NT2/D1 (cell line): ENCODE measurements around the gene PEAR1.
A peak's percentile ranks its signal among the peaks of the same experiment; 100 is the strongest.

Source experiments
- DNase-seq: peaks from one replicate; pipeline ENCODE4 v3.0.0-alpha.2; 2011; ENCODE audit warnings: low read depth, low spot score
- H3K27me3 ChIP-seq: 2 replicates; pipeline ENCODE4 v1.6.0; 2011; ENCODE audit warnings: mild to moderate bottlenecking; ENCODE audit not compliant: insufficient read length, insufficient read depth
- H3K36me3 ChIP-seq: 2 replicates; pipeline ENCODE4 v1.6.1; 2011; ENCODE audit warnings: mild to moderate bottlenecking, low read length, mixed read lengths; ENCODE audit not compliant: insufficient read depth, insufficient read length
- H3K4me1 ChIP-seq: 2 replicates; pipeline ENCODE4 v1.5.1; 2011; ENCODE audit not compliant: insufficient read depth, insufficient read length
- H3K4me3 ChIP-seq: 2 replicates; pipeline ENCODE4 v1.5.1; 2011; ENCODE audit warnings: low read depth; ENCODE audit not compliant: insufficient read length
- H3K9ac ChIP-seq: 2 replicates; pipeline ENCODE4 v1.6.0; 2011; ENCODE audit warnings: low read depth; ENCODE audit not compliant: insufficient read length
- H3K9me3 ChIP-seq: 2 replicates; pipeline ENCODE4 v1.5.1; 2011; ENCODE audit warnings: mild to moderate bottlenecking, low read length; ENCODE audit not compliant: insufficient read depth
- SUZ12 ChIP-seq: IDR thresholded peaks from 2 replicates; pipeline ENCODE4 v1.6.1; 2011; ENCODE audit not compliant: insufficient read length, insufficient read depth; ENCODE audit errors: extremely low read depth
- YY1 ChIP-seq: IDR thresholded peaks from 2 replicates; pipeline ENCODE4 v1.6.1; 2011; ENCODE audit not compliant: insufficient read length, insufficient read depth
- ZNF274 ChIP-seq: IDR thresholded peaks from 2 replicates; pipeline ENCODE4 v1.6.1; 2011; ENCODE audit warnings: mild to moderate bottlenecking, low read depth, low read length

The PEAR1 gene, protein sequence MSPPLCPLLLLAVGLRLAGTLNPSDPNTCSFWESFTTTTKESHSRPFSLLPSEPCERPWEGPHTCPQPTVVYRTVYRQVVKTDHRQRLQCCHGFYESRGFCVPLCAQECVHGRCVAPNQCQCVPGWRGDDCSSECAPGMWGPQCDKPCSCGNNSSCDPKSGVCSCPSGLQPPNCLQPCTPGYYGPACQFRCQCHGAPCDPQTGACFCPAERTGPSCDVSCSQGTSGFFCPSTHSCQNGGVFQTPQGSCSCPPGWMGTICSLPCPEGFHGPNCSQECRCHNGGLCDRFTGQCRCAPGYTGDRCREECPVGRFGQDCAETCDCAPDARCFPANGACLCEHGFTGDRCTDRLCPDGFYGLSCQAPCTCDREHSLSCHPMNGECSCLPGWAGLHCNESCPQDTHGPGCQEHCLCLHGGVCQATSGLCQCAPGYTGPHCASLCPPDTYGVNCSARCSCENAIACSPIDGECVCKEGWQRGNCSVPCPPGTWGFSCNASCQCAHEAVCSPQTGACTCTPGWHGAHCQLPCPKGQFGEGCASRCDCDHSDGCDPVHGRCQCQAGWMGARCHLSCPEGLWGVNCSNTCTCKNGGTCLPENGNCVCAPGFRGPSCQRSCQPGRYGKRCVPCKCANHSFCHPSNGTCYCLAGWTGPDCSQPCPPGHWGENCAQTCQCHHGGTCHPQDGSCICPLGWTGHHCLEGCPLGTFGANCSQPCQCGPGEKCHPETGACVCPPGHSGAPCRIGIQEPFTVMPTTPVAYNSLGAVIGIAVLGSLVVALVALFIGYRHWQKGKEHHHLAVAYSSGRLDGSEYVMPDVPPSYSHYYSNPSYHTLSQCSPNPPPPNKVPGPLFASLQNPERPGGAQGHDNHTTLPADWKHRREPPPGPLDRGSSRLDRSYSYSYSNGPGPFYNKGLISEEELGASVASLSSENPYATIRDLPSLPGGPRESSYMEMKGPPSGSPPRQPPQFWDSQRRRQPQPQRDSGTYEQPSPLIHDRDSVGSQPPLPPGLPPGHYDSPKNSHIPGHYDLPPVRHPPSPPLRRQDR

DNA sequence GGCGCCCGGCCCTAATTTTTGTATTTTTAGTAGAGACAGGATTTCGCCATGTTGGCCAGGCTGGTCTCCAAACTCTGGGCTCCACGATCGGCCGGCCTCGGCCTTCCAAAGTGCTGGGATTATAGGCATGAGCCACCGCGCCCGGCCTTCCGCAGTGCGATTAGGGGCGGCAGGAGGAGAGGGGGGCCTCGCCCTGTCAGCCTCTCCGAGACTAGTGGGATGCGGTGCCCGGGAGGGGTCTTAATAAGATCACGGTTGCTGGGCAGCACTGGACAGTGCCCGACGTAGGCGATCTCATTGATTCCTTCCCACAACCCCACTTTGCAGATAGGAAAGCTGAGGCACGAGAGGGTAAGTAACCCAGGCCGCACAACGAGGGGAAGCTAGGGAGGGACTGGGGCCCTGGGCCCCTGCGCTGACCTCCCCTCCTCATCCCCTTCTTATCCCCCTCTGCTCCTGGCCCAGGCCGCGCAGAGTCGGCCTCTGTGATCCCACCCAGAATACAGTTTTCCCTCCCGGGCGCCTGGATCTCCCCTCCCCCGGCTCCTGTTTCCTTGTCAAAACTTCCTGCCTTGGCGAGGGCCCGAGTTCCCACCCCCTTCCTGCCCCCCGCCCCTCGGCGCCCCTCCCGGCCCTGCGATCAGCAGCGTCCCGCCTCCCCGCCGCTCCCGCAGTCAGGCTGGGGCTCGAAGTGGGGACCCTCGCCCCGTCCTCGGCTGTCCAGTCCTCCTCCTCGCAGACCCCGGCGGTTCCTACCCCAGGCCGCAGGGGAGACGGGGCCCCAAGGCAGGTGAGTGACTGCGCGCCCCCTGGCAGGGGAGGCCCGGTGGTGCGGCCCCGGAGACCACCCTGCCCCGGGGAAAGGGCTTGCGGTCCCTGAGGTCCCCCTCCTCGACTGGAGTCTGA, at the start of gene PEAR1:
Gene PEAR1 (plus strand): TSS at position 671 of the 906 bp plus-strand sequence. CDS start 10,209 bp downstream, outside the sequence.
- H3K4me3 ChIP-seq: peak within 1 kb of the TSS; percentile 35
- peaks cover 37% of the 10 kb centered on the region for H3K4me1 ChIP-seq
- no peak for DNase-seq

DNA sequence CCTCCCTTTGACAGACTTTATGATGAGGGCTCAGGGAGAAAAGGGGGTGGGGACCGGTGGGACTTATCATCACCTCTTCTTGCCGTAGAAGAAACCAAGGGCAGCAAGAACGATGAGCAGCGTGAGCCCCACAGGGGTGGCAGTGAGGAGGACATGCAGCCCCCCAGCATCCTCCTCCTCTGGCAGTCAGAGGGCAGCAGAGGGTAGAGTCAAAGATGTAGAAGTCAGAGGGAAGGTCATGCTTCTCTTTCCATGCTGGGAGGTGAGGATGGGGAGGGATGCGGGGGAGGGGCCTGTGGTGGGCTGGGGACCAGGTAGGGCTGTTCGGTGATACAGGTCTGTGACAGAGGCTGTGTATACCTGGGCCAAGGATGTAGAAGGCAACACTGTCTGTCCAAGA, 49.4 kb upstream of the PEAR1 start:
- TF ChIP-seq ZNF274 (no peak), YY1 (no peak), SUZ12 (no peak)
- H3K36me3 ChIP-seq: no peaks in the 10 kb centered on the region
- no peak overlapping the region for H3K9ac ChIP-seq
- H3K4me3 ChIP-seq: no peak overlapping the region
- DNase-seq: no peak
- peaks cover 7% of the 10 kb centered on the region for H3K27me3 ChIP-seq
- no peaks in the 10 kb centered on the region for H3K9me3 ChIP-seq
- H3K4me1 ChIP-seq: peaks cover 22% of the 10 kb centered on the region

More for the DNA sequence above, at the start of gene PEAR1:
- H3K36me3 ChIP-seq: no peaks in the 10 kb centered on the region
- peaks cover 20% of the 10 kb centered on the region for H3K27me3 ChIP-seq
- no peaks in the 10 kb centered on the region for H3K9me3 ChIP-seq
- H3K9ac ChIP-seq: peak within 1 kb of the TSS; percentile 66
- TF ChIP-seq YY1: no peak

DNA sequence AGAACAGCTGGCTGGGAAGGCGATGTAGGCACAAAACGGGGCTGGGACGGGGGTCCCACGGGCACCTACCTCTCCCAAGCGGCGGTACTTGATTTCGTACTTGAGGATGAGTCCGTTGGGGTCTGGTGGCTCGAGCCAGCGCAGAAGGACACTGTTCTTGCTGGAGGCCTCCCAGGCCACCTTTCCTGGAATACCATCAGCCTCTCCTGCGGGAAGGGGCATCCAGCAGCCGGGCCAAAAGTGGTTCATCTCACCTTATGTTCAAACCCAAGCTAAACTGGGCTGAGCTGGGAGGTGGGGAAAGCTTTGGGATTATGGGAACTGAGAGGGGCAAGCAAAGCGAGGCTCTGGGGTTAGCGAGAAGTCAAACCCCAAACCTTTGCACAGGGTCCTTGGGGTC, 48.9 kb upstream of the PEAR1 start:
- no peak for DNase-seq
- no peak for TF ChIP-seq YY1
- no peak for TF ChIP-seq SUZ12
- TF ChIP-seq ZNF274: no peak
- Histone ChIP-seq H3K27me3 (peaks cover 7% of the 10 kb centered on the region), H3K4me3 (no peak overlapping the region), H3K36me3 (no peaks in the 10 kb centered on the region), H3K9ac (no peak overlapping the region), H3K9me3 (no peaks in the 10 kb centered on the region), H3K4me1 (peaks cover 17% of the 10 kb centered on the region)

DNA sequence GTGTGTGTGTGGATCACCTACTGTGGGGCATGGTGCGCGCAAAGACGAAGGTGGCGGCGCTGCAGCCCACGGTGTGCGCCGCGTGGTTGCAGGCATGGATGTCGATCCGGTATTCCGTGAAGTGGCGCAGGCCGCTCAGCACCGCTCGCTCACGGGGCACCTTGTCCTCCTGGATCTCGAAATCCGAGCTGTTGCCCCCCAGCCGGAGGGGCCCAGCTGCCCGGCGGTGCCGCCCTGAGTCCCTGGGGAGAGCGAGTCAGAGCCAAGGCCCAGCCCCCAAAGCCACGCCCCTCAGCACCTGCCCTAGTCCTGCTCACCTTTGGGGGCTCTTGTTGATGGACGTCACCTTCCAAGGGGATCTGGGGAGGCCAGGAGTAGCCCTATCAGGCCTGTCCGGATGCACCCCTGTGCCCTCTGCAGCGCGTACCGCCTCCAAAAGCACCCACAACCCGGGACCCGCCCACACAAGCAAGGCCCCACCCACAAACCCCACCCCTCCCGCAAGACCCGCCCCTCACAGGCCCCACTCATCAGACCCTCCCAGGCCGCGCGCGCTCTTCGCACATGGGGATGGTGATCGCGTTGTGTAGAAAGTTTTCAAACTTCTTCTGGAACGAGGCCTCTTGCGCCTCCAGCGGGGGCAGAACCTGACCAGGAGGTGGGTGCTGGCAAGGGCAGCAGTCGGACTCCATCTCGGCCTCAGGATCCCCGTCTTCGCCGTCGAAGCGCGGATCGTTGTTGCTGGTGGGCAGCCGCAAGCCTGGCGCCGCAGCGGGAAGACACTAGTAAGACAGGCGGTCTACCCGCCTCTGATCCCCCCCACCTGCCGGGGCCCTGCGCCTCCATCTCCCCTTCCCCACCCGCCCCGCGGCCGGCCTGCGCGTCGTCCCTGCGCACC, 48.2 kb upstream of the PEAR1 start:
- TF ChIP-seq ZNF274 (no peak), YY1 (no peak)
- Histone ChIP-seq H3K27me3 (peaks cover 7% of the 10 kb centered on the region), H3K4me3 (no peak overlapping the region), H3K9me3 (no peaks in the 10 kb centered on the region), H3K9ac (no peak overlapping the region), H3K36me3 (no peaks in the 10 kb centered on the region), H3K4me1 (peaks cover 15% of the 10 kb centered on the region)
- DNase-seq: no peak

DNA sequence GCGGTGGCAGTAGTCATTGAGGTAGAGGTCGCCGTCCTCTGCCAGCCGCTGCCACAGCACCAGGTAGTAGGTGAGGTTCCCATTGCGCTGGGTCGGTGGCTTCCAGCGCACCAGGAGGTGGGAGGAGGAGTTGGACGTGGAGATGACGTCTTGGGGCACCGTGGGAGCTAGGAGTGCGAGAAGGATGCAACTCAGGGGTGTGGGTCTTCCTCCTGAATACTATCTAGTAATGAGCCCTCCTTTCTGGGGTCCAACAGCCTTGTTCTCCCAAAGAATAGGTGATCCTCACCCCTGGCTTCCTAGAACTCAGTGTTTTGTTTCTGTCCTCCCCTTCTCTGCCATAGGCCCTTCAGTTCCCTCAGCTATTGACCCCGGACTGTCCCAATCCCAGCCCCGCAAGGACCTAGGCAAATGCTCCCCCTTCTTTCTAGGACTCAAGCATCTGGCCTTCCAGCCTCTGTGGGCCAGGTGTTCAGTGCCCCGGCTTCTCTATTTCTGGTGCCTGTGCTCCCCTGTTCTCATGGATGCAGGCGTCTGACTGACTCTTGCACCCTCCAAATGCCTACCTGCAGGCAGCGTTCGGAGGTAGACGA, 47.5 kb upstream of the PEAR1 start:
- no peak for DNase-seq
- no peak overlapping the region for H3K9ac ChIP-seq
- peaks cover 7% of the 10 kb centered on the region for H3K27me3 ChIP-seq
- no peak overlapping the region for H3K4me3 ChIP-seq
- no peaks in the 10 kb centered on the region for H3K36me3 ChIP-seq
- H3K9me3 ChIP-seq: no peaks in the 10 kb centered on the region
- peaks cover 15% of the 10 kb centered on the region for H3K4me1 ChIP-seq
- TF ChIP-seq YY1: no peak
- no peak for TF ChIP-seq ZNF274
- no peak for TF ChIP-seq SUZ12

DNA sequence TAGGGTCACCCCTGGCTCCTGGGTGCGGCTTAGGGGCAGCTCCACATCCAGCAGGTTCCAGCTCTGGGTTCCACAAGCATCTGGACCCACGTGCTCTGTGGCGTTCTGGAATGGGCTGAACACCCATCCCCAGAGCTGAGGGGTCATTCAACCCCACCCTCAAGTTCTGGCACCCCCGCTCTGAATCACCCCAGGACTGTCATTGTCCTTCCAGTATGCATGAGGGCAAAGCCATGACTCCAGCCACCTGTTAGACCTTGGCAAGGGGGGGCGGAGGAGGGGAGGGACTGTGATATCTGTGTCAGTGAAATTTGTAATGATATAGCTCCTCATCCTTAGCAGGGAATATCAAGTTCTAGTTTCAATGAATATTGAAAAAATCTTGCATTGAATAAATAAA, 46.9 kb upstream of the PEAR1 start:
- Histone ChIP-seq H3K9me3 (no peaks in the 10 kb centered on the region), H3K9ac (no peak overlapping the region), H3K36me3 (no peaks in the 10 kb centered on the region), H3K4me3 (no peak overlapping the region), H3K4me1 (peaks cover 10% of the 10 kb centered on the region), H3K27me3 (peaks cover 7% of the 10 kb centered on the region)
- TF ChIP-seq ZNF274: no peak
- no peak for TF ChIP-seq SUZ12
- TF ChIP-seq YY1: no peak
- no peak for DNase-seq
